NT2/D1 (cell line): ENCODE measurements around the gene ZCWPW1.

Source experiments
- SUZ12 ChIP-seq: IDR thresholded peaks from 2 replicates; pipeline ENCODE4 v1.6.1; 2011; ENCODE audit not compliant: insufficient read length, insufficient read depth; ENCODE audit errors: extremely low read depth
- YY1 ChIP-seq: IDR thresholded peaks from 2 replicates; pipeline ENCODE4 v1.6.1; 2011; ENCODE audit not compliant: insufficient read length, insufficient read depth
- ZNF274 ChIP-seq: IDR thresholded peaks from 2 replicates; pipeline ENCODE4 v1.6.1; 2011; ENCODE audit warnings: mild to moderate bottlenecking, low read depth, low read length

DNA sequence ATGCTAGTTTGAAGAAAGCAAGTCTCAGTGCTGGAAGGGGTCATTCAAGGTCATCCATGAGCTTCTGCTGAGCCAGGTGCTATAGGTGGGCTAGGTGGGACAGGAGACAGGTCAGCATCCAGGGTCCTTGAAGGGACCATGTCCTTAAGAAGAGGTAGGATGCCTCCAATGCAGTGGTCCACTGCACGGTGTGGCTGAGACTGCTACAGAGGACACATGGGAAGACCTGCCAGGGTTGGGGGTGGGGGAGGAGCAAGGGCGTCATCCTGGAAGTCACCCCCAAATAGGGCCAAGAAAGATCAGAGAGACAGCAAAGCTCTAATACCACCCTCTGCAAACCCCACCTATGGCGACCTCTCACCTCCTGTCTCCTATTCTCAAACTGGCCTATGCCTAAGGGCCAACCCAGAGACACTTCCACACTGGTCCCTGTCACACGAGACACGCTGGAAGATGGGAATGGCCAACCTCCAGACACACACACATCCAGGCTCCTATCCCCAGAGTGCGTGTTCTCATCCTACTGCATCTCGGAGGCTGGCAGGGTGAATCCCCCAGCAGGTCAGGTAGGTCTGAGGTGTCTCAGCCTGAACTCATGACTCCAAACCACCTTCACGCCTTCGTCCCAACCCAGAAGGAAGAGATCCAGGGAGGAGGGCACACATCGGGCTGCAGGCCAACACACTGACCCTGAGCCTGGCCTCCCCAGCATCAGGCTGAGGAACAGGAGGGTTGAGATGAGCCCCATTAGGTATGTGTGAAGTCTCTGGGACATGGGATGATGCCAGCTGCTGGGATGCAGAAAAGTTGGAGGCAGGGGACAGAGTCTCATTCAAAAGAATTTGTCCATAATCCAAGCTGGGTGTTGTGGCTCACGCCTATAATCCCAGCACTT, 13.4 kb upstream of the ZCWPW1 start:
- TF ChIP-seq ZNF274 (no peak), YY1 (no peak), SUZ12 (no peak)
